Measurements from ENCODE around the gene STARD5.

Gene STARD5

GRCh38 chr15:81274931-81275707 is 48.8 kb downstream of the STARD5 start:
- peak; percentile 49 for DNase-seq (ENCODE audit: low read depth)
- TF ChIP-seq CTCF (IDR thresholded peaks at IDR 0.05; ENCODE audit: control insufficient read depth, insufficient read depth, low read depth, low read length, missing control alignments): peak; percentile 90
- H3K4me3 ChIP-seq (ENCODE audit: control insufficient read depth, low read depth, low read length): no peak overlapping the region

- TF ChIP-seq CTCF (IDR thresholded peaks at IDR 0.05; ENCODE audit: control insufficient read depth, insufficient read depth, low read depth, low read length, missing control alignments): no peak
- H3K4me3 ChIP-seq (ENCODE audit: control insufficient read depth, low read depth, low read length): no peak overlapping the region
- no peak for DNase-seq (ENCODE audit: low read depth)
These were observed 49.7 kb downstream of the STARD5 start for GRCh38 chr15:81274255-81274654.

- no peak overlapping the region for H3K4me3 ChIP-seq (ENCODE audit: control insufficient read depth, low read depth, low read length)
- no peak for TF ChIP-seq CTCF (IDR thresholded peaks at IDR 0.05; ENCODE audit: control insufficient read depth, insufficient read depth, low read depth, low read length, missing control alignments)
- DNase-seq (ENCODE audit: low read depth): no peak
These were observed 50.1 kb downstream of the STARD5 start for GRCh38 chr15:81273855-81274254.

GRCh38 chr15:81273200-81273599 is 50.7 kb downstream of the STARD5 start:
- H3K4me3 ChIP-seq (ENCODE audit: control insufficient read depth, low read depth, low read length): no peak overlapping the region
- DNase-seq (ENCODE audit: low read depth): no peak
- TF ChIP-seq CTCF (IDR thresholded peaks at IDR 0.05; ENCODE audit: control insufficient read depth, insufficient read depth, low read depth, low read length, missing control alignments): no peak

GRCh38 chr15:81271761-81272644 is 51.9 kb downstream of the STARD5 start:
- DNase-seq (ENCODE audit: low read depth): no peak
- no peak for TF ChIP-seq CTCF (IDR thresholded peaks at IDR 0.05; ENCODE audit: control insufficient read depth, insufficient read depth, low read depth, low read length, missing control alignments)

GRCh38 chr15:81270781-81271491 is 53.0 kb downstream of the STARD5 start:
- no peak for TF ChIP-seq CTCF (IDR thresholded peaks at IDR 0.05; ENCODE audit: control insufficient read depth, insufficient read depth, low read depth, low read length, missing control alignments)
- no peak overlapping the region for H3K4me3 ChIP-seq (ENCODE audit: control insufficient read depth, low read depth, low read length)
- peak; percentile 18 for DNase-seq (ENCODE audit: low read depth)

More at GRCh38 chr15:81271761-81272644, 51.9 kb downstream of the STARD5 start:
- H3K4me3 ChIP-seq (ENCODE audit: control insufficient read depth, low read depth, low read length): no peak overlapping the region

Data from AG09309 (cell line).